ENCODE data around the gene TMEM108. TPM values are rescaled to one million over a fixed set of nuclear protein-coding genes. Genes with fewer than 3 reads are reported as not detected.

TMEM108 gene
- total and polyA plus RNA-seq, 11 donors = 0.14 to 2.8 (median 0.57) TPM

DNA sequence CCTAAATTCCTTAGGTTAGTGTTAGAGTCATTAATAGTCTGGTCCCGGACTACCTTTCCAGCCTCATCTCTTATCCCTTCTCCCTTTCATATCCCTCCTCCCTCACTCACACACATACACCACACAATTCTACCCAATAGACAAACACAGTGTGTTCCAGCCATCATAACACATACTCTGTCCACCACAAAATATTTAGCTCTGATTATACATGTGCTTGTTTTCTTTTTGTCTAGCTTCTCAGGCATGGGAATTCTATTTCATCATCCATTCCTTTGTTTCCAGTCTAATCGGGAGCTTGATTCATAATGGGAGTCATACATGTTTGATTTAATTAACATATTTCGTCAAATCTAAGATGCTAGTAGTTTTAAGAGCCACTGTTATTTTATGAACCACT lies 199.8 kb downstream of the TMEM108 start:
- intact Hi-C loops (cut with DNase I) = no loop called here
- WGBS, 4 donors = 64 to 74% (median 68%) methylated on average over 3 of the region's 3 CpGs
- no peak for TF ChIP-seq POLR2A (IDR thresholded peaks at IDR 0.05)
- TF ChIP-seq, protein P1, sequence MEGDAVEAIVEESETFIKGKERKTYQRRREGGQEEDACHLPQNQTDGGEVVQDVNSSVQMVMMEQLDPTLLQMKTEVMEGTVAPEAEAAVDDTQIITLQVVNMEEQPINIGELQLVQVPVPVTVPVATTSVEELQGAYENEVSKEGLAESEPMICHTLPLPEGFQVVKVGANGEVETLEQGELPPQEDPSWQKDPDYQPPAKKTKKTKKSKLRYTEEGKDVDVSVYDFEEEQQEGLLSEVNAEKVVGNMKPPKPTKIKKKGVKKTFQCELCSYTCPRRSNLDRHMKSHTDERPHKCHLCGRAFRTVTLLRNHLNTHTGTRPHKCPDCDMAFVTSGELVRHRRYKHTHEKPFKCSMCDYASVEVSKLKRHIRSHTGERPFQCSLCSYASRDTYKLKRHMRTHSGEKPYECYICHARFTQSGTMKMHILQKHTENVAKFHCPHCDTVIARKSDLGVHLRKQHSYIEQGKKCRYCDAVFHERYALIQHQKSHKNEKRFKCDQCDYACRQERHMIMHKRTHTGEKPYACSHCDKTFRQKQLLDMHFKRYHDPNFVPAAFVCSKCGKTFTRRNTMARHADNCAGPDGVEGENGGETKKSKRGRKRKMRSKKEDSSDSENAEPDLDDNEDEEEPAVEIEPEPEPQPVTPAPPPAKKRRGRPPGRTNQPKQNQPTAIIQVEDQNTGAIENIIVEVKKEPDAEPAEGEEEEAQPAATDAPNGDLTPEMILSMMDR (IDR thresholded peaks at IDR 0.05) = no peak
- peak in 1 of 4 donors; percentile 90 for ATAC-seq
- H3K4me1 ChIP-seq = peaks cover 0 to 17% (median 0%) of the 10 kb centered on the region in 12 donors
- H3K9me3 ChIP-seq = no peaks in the 10 kb centered on the region
- no peak overlapping the region for H3K4me3 ChIP-seq
- DNase-seq = no peak
- no peaks in the 10 kb centered on the region for H3K36me3 ChIP-seq
- H3K27ac ChIP-seq = peak overlapping the region in 1 of 12 donors; percentile 21
- no peaks in the 10 kb centered on the region for H3K27me3 ChIP-seq

DNA sequence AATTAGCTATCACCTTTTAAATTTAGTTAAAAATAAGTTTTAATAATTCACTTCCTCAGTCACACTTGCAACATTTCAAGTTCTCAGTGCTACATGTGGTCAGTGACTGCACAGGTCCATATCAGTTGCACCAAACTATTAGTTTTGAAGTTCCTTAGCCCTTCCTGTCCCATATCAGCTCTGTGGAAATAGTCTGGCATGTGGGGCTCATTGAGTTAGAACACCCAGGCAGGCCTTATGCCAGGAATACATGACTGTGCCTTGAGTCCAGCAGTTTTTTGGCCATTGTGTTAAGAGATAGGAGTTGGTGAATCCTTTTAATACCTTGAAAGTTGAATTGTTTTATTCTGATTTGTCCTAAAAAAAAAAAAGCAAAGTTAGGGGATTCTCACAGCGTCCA lies 207.9 kb downstream of the TMEM108 start:
- H3K36me3 ChIP-seq = no peaks in the 10 kb centered on the region
- H3K4me1 ChIP-seq = peaks cover 0 to 20% (median 6%) of the 10 kb centered on the region in 12 donors
- ATAC-seq (peak; percentile 47 to 87 (median 68)), DNase-seq (peak in 2 of 5 donors; percentile 24 to 33)
- no peaks in the 10 kb centered on the region for H3K27me3 ChIP-seq
- intact Hi-C loops (cut with DNase I) = no loop called here
- no peak overlapping the region for H3K4me3 ChIP-seq
- H3K9me3 ChIP-seq = no peaks in the 10 kb centered on the region
- no peak for TF ChIP-seq POLR2A (IDR thresholded peaks at IDR 0.05)
- TF ChIP-seq, protein P1 (IDR thresholded peaks at IDR 0.05) = no peak
- WGBS, 4 donors = 86 to 96% (median 95%) methylated on average over 1 of the region's 1 CpG
- no peak overlapping the region for H3K27ac ChIP-seq

DNA sequence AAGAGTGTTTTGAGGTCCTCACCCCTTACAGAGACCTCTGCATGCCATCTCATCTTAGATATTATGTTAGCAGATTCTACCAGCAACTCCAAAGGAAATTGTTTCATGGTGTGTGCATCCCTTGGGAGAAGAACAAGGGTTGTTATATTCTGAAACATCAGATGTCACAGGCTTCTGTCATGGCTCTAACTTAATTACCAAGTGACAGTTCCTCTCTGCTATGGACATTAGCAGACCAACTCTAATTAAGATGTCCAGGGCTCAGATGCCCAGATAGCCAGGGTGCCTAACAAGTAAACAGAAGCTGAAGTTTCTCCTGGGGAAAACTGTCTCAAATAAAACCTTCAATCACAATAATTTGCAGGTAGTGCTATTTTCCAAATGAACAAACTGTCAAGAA lies 208.6 kb downstream of the TMEM108 start:
- ATAC-seq (no peak), DNase-seq (no peak)
- Histone ChIP-seq H3K4me3 (no peak overlapping the region), H3K4me1 (peaks cover 0 to 20% (median 6%) of the 10 kb centered on the region in 12 donors), H3K9me3 (no peaks in the 10 kb centered on the region), H3K27me3 (no peaks in the 10 kb centered on the region), H3K36me3 (no peaks in the 10 kb centered on the region), H3K27ac (no peak overlapping the region)
- intact Hi-C loops (cut with DNase I) = no loop called here
- no peak for TF ChIP-seq POLR2A (IDR thresholded peaks at IDR 0.05)
- TF ChIP-seq, protein P1 (IDR thresholded peaks at IDR 0.05) = no peak

DNA sequence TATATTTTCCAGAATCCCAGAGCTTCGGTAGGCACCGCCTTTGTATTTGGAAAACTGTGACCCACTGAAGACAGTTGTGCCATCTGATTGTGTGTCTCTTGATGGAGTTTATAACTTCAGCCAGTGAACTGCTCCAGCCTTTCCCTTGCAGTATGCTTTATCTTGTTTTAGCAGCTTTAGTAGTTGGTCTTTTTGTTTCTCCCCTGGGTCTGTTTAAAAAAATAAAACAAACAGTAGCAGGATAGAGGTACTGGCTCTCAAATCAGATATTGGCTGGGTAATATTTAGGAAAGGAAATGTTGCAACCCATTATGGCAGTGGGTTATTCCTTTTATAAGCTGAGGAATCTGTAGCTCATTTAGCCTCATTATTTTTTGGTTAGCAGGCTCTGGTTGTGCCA lies 210.2 kb downstream of the TMEM108 start:
- intact Hi-C loops (cut with DNase I) = no loop called here
- WGBS, 4 donors = 49 to 74% (median 61%) methylated on average over 2 of the region's 2 CpGs
- Histone ChIP-seq H3K4me1 (peaks cover 0 to 20% (median 6%) of the 10 kb centered on the region in 12 donors), H3K4me3 (no peak overlapping the region), H3K9me3 (no peaks in the 10 kb centered on the region), H3K27ac (no peak overlapping the region), H3K36me3 (no peaks in the 10 kb centered on the region), H3K27me3 (no peaks in the 10 kb centered on the region)
- TF ChIP-seq POLR2A (IDR thresholded peaks at IDR 0.05) = no peak
- TF ChIP-seq, protein P1 (IDR thresholded peaks at IDR 0.05) = no peak
- ATAC-seq (peak in 3 of 4 donors; percentile 54 to 62 (median 56)), DNase-seq (no peak)

Measured in heart left ventricle (tissue), 16 donors.